ENCODE data around the gene ADORA2A.

Gene ADORA2A

GRCh38 chr22:24404561-24405275 lies 22.7 kb upstream of the ADORA2A start:
- Histone ChIP-seq H2AFZ (ENCODE audit: low read length) (no peak overlapping the region), H3F3A (ENCODE audit: insufficient read depth, low read length) (peaks cover 8% of the 10 kb centered on the region), H3K4me2 (ENCODE audit: low read depth, low read length) (no peak overlapping the region), H3K36me3 (replicated peaks; ENCODE audit: insufficient read depth, low read length) (no peaks in the 10 kb centered on the region), H3K27me3 (replicated peaks; ENCODE audit: insufficient read depth, low read length) (no peaks in the 10 kb centered on the region), H3K27ac (ENCODE audit: low read length) (no peak overlapping the region), H4K20me1 (ENCODE audit: insufficient read depth, low read length) (no peaks in the 10 kb centered on the region), H3K9ac (ENCODE audit: low read length) (no peak overlapping the region), H3K9me3 (replicated peaks; ENCODE audit: insufficient read depth, low read length) (no peaks in the 10 kb centered on the region), H3K9me2 (replicated peaks; ENCODE audit: insufficient read depth, low read length) (no peaks in the 10 kb centered on the region), H3K4me3 (ENCODE audit: low read length) (no peak overlapping the region), H3K79me2 (ENCODE audit: low read length) (peaks cover 15% of the 10 kb centered on the region), H3K4me1 (ENCODE audit: low read length) (peaks cover 6% of the 10 kb centered on the region)
- DNase-seq, result no peak
- TF ChIP-seq, protein P1, sequence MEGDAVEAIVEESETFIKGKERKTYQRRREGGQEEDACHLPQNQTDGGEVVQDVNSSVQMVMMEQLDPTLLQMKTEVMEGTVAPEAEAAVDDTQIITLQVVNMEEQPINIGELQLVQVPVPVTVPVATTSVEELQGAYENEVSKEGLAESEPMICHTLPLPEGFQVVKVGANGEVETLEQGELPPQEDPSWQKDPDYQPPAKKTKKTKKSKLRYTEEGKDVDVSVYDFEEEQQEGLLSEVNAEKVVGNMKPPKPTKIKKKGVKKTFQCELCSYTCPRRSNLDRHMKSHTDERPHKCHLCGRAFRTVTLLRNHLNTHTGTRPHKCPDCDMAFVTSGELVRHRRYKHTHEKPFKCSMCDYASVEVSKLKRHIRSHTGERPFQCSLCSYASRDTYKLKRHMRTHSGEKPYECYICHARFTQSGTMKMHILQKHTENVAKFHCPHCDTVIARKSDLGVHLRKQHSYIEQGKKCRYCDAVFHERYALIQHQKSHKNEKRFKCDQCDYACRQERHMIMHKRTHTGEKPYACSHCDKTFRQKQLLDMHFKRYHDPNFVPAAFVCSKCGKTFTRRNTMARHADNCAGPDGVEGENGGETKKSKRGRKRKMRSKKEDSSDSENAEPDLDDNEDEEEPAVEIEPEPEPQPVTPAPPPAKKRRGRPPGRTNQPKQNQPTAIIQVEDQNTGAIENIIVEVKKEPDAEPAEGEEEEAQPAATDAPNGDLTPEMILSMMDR (IDR thresholded peaks at IDR 0.05; ENCODE audit: low read length), result no peak
- TF ChIP-seq EZH2phosphoT487 (IDR thresholded peaks at IDR 0.05; ENCODE audit: low read length) (no peak), EZH2 (optimal IDR thresholded peaks at IDR 0.05; ENCODE audit: low read depth, low read length) (no peak)

DNA sequence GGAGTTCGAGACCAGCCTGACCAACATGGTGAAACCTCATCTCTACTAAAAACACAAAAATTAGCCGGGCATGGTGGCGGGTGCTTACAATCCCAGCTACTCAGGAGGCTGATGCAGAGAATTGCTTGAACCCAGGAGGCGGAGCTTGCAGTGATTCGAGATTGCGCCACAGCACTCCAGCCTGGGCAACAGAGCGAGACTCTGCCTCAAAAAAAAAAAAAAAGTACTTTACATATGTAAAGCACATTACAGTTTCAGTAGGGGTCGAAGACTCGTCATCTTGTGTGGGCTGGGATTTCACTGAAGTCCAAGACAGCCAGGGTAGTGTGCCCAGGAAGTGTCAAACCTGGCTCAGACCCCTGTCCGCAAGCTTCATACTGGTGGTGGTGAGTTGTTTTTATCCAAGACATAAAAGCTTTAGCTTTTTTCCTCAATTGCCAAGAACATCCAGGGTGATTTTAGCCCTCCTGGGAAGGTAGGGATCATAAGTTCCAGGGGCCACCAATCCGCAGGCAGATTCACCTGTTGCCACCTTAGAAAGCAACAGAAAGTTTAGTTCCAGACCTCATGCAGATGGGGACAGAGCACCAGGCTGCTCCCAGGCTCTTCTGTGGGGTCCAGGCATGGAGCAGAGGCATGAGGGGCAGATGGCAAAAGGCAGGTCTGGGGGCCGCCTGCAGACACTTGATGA lies 21.6 kb upstream of the ADORA2A start:
- no peak overlapping the region for H3K4me2 ChIP-seq (ENCODE audit: low read depth, low read length)
- no peak overlapping the region for H3K4me3 ChIP-seq (ENCODE audit: low read length)
- H3K27ac ChIP-seq (ENCODE audit: low read length), result no peak overlapping the region
- H3K36me3 ChIP-seq (replicated peaks; ENCODE audit: insufficient read depth, low read length), result no peaks in the 10 kb centered on the region
- H2AFZ ChIP-seq (ENCODE audit: low read length), result no peak overlapping the region
- no peaks in the 10 kb centered on the region for H3K9me2 ChIP-seq (replicated peaks; ENCODE audit: insufficient read depth, low read length)
- H3K4me1 ChIP-seq (ENCODE audit: low read length), result peaks cover 6% of the 10 kb centered on the region
- no peaks in the 10 kb centered on the region for H3K9me3 ChIP-seq (replicated peaks; ENCODE audit: insufficient read depth, low read length)
- TF ChIP-seq EZH2phosphoT487 (IDR thresholded peaks at IDR 0.05; ENCODE audit: low read length) (no peak), EZH2 (optimal IDR thresholded peaks at IDR 0.05; ENCODE audit: low read depth, low read length) (no peak)
- TF ChIP-seq, protein P1 (IDR thresholded peaks at IDR 0.05; ENCODE audit: low read length), result no peak
- peaks cover under 1% of the 10 kb centered on the region; the same call in 1 of the 2 replicates for H3F3A ChIP-seq (ENCODE audit: insufficient read depth, low read length)
- H3K27me3 ChIP-seq (replicated peaks; ENCODE audit: insufficient read depth, low read length), result no peaks in the 10 kb centered on the region
- H4K20me1 ChIP-seq (ENCODE audit: insufficient read depth, low read length), result no peaks in the 10 kb centered on the region
- no peak for DNase-seq
- H3K79me2 ChIP-seq (ENCODE audit: low read length), result peaks cover 15% of the 10 kb centered on the region
- no peak overlapping the region for H3K9ac ChIP-seq (ENCODE audit: low read length)

DNA sequence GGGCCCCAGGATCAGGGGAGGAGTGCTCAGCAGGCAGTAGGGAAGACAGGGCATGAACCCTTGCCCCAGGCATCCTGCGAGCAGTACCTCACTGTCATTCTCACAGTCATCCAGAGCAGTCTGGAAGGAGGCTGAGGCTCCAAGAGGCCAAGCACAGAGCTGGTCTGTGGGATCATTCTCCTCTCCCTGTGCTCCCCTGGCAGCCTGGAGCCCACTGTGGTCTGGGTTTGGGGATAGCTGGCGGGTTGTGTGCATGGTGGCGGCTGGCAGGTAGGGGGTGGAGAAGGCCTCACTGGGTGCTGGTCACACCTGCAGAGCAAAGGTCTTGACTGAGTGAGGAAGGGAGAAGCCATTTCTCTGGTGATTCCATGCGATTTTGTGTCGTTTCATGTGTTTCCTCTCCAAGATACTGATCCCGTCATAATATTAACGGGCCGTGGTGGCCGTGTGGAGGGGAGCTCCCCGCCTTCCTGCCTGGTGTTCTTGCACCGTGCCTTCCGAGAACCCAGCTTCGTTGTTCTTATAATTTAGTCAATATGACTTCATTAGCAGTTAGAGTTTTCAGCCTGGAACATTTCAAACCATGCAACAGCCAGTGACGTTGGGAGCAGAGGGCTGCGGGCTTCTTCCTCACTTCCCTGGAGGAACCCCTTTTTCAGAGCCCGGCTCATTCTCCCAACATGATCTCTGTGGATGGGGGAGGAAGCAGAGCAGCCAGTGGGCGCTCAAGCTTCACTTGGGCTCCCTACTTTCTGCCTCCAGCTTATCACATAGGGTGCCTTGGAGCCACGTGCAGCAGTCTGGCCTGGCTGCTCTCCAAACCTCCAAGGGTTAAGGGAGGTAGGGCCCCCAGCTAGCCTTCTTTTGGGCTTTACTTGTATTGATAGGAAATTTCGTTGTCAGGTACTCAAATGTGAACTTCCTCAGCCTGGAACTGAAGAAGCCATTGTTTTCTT lies 20.8 kb upstream of the ADORA2A start:
- DNase-seq, result no peak
- Histone ChIP-seq H3F3A (ENCODE audit: insufficient read depth, low read length) (no peaks in the 10 kb centered on the region), H3K9ac (ENCODE audit: low read length) (no peak overlapping the region), H3K4me3 (ENCODE audit: low read length) (no peak overlapping the region), H3K36me3 (replicated peaks; ENCODE audit: insufficient read depth, low read length) (no peaks in the 10 kb centered on the region), H3K9me2 (replicated peaks; ENCODE audit: insufficient read depth, low read length) (no peaks in the 10 kb centered on the region), H3K79me2 (ENCODE audit: low read length) (peaks cover 9% of the 10 kb centered on the region; the same call in 1 of the 2 replicates), H3K4me2 (ENCODE audit: low read depth, low read length) (no peak overlapping the region), H3K9me3 (replicated peaks; ENCODE audit: insufficient read depth, low read length) (no peaks in the 10 kb centered on the region), H3K27me3 (replicated peaks; ENCODE audit: insufficient read depth, low read length) (no peaks in the 10 kb centered on the region), H4K20me1 (ENCODE audit: insufficient read depth, low read length) (no peaks in the 10 kb centered on the region), H2AFZ (ENCODE audit: low read length) (no peak overlapping the region), H3K27ac (ENCODE audit: low read length) (no peak overlapping the region), H3K4me1 (ENCODE audit: low read length) (peaks cover under 1% of the 10 kb centered on the region; the same call in 1 of the 2 replicates)
- TF ChIP-seq EZH2 (optimal IDR thresholded peaks at IDR 0.05; ENCODE audit: low read depth, low read length) (no peak), EZH2phosphoT487 (IDR thresholded peaks at IDR 0.05; ENCODE audit: low read length) (no peak)
- TF ChIP-seq, protein P1 (IDR thresholded peaks at IDR 0.05; ENCODE audit: low read length), result no peak

Data from MM.1S (cell line).